Amygdala (tissue), 56 donors: ENCODE data around the gene CASP2.

ENCODE experiments used
- DNase-seq, 56 donors: peaks; one replicate each; lab custom pipeline; 2025; lab: John Stamatoyannopoulos, UW

Gene CASP2

GRCh38 chr7:143287935-143288826 lies at the start of gene CASP2:
Gene CASP2, plus strand, starts transcription at chr7:143288351. Its CDS starts 105 bp downstream, at chr7:143288456.
- peak; percentile 72 to 99 (median 96) for DNase-seq

GRCh38 chr7:143239813-143240212 lies 48.3 kb upstream of the CASP2 start:
- no peak for DNase-seq

GRCh38 chr7:143240291-143241168 lies 47.6 kb upstream of the CASP2 start:
- DNase-seq = peak in 42 of 56 donors; percentile 6 to 84 (median 37)

- no peak for DNase-seq
These were observed 45.8 kb upstream of the CASP2 start for GRCh38 chr7:143242306-143242705.

- no peak for DNase-seq
These were observed 45.0 kb upstream of the CASP2 start for GRCh38 chr7:143243111-143243510.

- no peak for DNase-seq
These were observed 44.5 kb upstream of the CASP2 start for GRCh38 chr7:143243614-143244013.

GRCh38 chr7:143244321-143244720 lies 43.8 kb upstream of the CASP2 start:
- DNase-seq = no peak

- no peak for DNase-seq
These were observed 43.0 kb upstream of the CASP2 start for GRCh38 chr7:143245123-143245522.

GRCh38 chr7:143247372-143247771 lies 40.8 kb upstream of the CASP2 start:
- DNase-seq = no peak

- DNase-seq = no peak
These were observed 39.3 kb upstream of the CASP2 start for GRCh38 chr7:143248761-143249354.

- DNase-seq = no peak
These were observed 38.0 kb upstream of the CASP2 start for GRCh38 chr7:143250199-143250598.

GRCh38 chr7:143250822-143251221 lies 37.3 kb upstream of the CASP2 start:
- no peak for DNase-seq

- no peak for DNase-seq
These were observed 36.1 kb upstream of the CASP2 start for GRCh38 chr7:143252006-143252405.

GRCh38 chr7:143255564-143255963 lies 32.6 kb upstream of the CASP2 start:
- DNase-seq = no peak

- no peak for DNase-seq
These were observed 31.8 kb upstream of the CASP2 start for GRCh38 chr7:143256325-143256724.

- DNase-seq = no peak
These were observed 31.2 kb upstream of the CASP2 start for GRCh38 chr7:143256932-143257331.

GRCh38 chr7:143257501-143257900 lies 30.6 kb upstream of the CASP2 start:
- no peak for DNase-seq

GRCh38 chr7:143258831-143259230 lies 29.3 kb upstream of the CASP2 start:
- DNase-seq = no peak

GRCh38 chr7:143259765-143260164 lies 28.4 kb upstream of the CASP2 start:
- no peak for DNase-seq

GRCh38 chr7:143261901-143262300 lies 26.2 kb upstream of the CASP2 start:
- DNase-seq = no peak
